ENCODE results near the gene DEDD. TPM values are rescaled to one million over a fixed set of nuclear protein-coding genes. Genes with fewer than 3 reads are reported as not detected.

DEDD gene
- total and polyA plus RNA-seq, 2 of the 13 experiments (the other 11 are each of a cell fraction or from before 2014, with no cell fraction given), result 12.6 to 27.8 TPM

DNA sequence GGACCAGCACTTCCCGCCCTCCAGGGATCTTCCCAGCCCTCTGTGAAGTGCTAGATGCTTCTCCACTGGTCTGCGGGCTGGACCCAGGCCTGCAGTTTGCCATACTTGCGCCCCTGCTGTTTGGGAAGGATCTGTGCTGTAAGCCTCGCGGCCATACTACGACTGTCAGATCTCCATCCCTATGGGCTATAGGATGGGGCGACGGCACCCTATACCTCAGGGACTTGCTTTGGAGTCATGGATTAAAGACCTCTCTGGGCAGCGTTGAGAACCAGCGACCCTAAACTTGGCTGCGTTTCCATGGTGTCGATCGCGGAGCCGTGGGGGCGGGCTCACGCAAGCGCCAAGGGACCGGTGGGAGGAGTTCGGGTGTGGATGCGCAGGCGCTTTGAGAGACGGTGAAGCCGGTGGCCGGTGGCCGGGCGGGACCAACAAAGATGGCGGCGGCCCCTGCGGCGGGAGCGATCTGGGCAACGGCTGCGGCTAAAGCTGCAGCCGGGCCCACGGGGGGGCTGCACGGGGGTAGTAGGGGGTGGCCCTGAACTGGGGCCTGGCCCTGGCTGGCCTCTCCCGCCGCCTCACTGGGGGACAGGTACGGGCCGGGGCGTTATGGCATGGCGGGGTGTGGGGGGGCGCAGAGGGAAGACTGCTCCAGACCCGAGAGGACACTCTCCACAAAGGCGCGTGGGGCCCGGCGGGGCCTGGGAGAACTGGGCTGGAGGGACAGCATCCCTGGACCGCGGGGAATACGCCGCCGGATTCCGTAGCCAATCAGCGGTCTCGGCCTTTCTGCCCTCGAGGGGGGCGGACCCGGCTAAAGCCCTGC lies 26.8 kb upstream of the DEDD start, which contains the start of gene USP21 (continued):
- TF ChIP-seq, protein P1, sequence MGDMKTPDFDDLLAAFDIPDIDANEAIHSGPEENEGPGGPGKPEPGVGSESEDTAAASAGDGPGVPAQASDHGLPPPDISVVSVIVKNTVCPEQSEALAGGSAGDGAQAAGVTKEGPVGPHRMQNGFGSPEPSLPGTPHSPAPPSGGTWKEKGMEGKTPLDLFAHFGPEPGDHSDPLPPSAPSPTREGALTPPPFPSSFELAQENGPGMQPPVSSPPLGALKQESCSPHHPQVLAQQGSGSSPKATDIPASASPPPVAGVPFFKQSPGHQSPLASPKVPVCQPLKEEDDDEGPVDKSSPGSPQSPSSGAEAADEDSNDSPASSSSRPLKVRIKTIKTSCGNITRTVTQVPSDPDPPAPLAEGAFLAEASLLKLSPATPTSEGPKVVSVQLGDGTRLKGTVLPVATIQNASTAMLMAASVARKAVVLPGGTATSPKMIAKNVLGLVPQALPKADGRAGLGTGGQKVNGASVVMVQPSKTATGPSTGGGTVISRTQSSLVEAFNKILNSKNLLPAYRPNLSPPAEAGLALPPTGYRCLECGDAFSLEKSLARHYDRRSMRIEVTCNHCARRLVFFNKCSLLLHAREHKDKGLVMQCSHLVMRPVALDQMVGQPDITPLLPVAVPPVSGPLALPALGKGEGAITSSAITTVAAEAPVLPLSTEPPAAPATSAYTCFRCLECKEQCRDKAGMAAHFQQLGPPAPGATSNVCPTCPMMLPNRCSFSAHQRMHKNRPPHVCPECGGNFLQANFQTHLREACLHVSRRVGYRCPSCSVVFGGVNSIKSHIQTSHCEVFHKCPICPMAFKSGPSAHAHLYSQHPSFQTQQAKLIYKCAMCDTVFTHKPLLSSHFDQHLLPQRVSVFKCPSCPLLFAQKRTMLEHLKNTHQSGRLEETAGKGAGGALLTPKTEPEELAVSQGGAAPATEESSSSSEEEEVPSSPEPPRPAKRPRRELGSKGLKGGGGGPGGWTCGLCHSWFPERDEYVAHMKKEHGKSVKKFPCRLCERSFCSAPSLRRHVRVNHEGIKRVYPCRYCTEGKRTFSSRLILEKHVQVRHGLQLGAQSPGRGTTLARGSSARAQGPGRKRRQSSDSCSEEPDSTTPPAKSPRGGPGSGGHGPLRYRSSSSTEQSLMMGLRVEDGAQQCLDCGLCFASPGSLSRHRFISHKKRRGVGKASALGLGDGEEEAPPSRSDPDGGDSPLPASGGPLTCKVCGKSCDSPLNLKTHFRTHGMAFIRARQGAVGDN (CRISPR knock-in tag; IDR thresholded peaks at IDR 0.05), result peak; percentile 73
- TF ChIP-seq NR2C2 (CRISPR knock-in tag; IDR thresholded peaks at IDR 0.05; ENCODE audit: borderline replicate concordance), result no peak
- no peak for TF ChIP-seq TCF12 (IDR thresholded peaks at IDR 0.05)
- no peak for TF ChIP-seq TCF12 (CRISPR knock-in tag; IDR thresholded peaks at IDR 0.05)
- TF ChIP-seq POLR2A (IDR thresholded peaks at IDR 0.05; ENCODE audit: insufficient read depth in 1 of 2, low read depth in 2 of 2, low read length in 2 of 2), result peak; percentile 56 to 59; a peak in 3 of 4 replicates
- TF ChIP-seq, protein P2, sequence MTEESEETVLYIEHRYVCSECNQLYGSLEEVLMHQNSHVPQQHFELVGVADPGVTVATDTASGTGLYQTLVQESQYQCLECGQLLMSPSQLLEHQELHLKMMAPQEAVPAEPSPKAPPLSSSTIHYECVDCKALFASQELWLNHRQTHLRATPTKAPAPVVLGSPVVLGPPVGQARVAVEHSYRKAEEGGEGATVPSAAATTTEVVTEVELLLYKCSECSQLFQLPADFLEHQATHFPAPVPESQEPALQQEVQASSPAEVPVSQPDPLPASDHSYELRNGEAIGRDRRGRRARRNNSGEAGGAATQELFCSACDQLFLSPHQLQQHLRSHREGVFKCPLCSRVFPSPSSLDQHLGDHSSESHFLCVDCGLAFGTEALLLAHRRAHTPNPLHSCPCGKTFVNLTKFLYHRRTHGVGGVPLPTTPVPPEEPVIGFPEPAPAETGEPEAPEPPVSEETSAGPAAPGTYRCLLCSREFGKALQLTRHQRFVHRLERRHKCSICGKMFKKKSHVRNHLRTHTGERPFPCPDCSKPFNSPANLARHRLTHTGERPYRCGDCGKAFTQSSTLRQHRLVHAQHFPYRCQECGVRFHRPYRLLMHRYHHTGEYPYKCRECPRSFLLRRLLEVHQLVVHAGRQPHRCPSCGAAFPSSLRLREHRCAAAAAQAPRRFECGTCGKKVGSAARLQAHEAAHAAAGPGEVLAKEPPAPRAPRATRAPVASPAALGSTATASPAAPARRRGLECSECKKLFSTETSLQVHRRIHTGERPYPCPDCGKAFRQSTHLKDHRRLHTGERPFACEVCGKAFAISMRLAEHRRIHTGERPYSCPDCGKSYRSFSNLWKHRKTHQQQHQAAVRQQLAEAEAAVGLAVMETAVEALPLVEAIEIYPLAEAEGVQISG (CRISPR knock-in tag; IDR thresholded peaks at IDR 0.05), result no peak; the same call in 1 of the 2 replicates
- no peak for TF ChIP-seq ZNF652 (CRISPR knock-in tag; IDR thresholded peaks at IDR 0.05; ENCODE audit: borderline replicate concordance, low read depth)
- TF ChIP-seq, protein P3, sequence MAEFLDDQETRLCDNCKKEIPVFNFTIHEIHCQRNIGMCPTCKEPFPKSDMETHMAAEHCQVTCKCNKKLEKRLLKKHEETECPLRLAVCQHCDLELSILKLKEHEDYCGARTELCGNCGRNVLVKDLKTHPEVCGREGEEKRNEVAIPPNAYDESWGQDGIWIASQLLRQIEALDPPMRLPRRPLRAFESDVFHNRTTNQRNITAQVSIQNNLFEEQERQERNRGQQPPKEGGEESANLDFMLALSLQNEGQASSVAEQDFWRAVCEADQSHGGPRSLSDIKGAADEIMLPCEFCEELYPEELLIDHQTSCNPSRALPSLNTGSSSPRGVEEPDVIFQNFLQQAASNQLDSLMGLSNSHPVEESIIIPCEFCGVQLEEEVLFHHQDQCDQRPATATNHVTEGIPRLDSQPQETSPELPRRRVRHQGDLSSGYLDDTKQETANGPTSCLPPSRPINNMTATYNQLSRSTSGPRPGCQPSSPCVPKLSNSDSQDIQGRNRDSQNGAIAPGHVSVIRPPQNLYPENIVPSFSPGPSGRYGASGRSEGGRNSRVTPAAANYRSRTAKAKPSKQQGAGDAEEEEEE (CRISPR knock-in tag; IDR thresholded peaks at IDR 0.05; ENCODE audit: borderline replicate concordance), result no peak
- 0 out of 2 replicates have a peak, but pooled peaks have one; percentile 23 for TF ChIP-seq PITX1 (CRISPR knock-in tag; IDR thresholded peaks at IDR 0.05)
- TF ChIP-seq ZFX (CRISPR knock-in tag; IDR thresholded peaks at IDR 0.05; ENCODE audit: low read depth), result peak; percentile 67; the same call in 1 of the 2 replicates
- TF ChIP-seq MIER2 (CRISPR knock-in tag; IDR thresholded peaks at IDR 0.05), result 0 out of 2 replicates have a peak, but pooled peaks have one; percentile 28
- no peak for TF ChIP-seq ZNF235 (CRISPR knock-in tag; IDR thresholded peaks at IDR 0.05; ENCODE audit: borderline replicate concordance)
- peak; percentile 55 for TF ChIP-seq PHF20 (CRISPR knock-in tag; IDR thresholded peaks at IDR 0.05)
- TF ChIP-seq ZZZ3 (CRISPR knock-in tag; IDR thresholded peaks at IDR 0.05; ENCODE audit: borderline replicate concordance), result no peak

Measured in HepG2 (cell line).